ENCODE results near the gene ZNF253. TPM values are rescaled to one million over a fixed set of nuclear protein-coding genes. Genes with fewer than 3 reads are reported as not detected.

Gene ZNF253
- 2.3 and 2.7 TPM in 2 replicates for total RNA-seq

DNA sequence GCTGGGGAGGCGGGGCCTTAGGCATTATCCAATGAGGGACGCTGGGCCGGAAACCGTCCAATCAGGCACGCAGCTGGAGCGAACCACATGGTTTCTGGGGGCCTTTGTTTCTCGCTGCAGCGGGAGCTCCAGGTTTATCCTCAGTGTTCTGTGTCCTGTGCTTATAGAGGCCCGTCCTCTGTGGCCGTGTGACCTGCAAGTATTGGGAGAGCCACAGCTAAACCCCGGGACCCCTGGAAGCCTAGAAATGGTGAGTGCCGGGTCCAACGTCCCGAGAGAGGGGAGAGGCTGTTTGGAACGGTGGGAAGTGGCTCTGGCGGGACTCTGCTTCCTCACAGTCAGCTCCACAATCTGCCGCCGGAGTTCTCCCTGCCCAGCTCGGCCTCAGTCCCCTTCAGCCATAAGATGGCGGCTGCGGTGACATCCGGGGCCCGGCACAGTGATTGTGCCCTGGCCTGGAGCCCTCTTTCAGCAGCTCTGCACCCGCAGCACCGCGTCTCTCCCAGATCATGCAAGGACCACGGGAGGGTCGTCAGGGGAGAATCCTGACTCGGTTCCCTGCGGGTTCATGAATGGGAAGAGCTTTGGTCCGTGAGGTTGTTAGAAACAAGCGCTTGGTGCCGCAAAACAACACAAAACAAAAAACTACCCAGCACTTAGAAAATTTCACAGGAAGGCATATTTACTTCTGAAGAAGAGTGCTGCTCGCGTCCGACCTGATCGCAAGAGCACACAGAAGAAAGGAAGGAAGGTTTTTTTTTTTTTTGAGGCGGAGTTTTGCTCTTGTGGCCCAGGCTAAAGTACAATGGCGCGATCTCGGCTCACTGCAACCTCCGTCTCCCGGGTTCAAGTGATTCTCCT is at the start of gene ZNF253:
Gene ZNF253, plus strand, starts transcription at position 133 of the 861 bp plus-strand sequence. Its CDS starts 115 bp downstream, at position 248.

DNA sequence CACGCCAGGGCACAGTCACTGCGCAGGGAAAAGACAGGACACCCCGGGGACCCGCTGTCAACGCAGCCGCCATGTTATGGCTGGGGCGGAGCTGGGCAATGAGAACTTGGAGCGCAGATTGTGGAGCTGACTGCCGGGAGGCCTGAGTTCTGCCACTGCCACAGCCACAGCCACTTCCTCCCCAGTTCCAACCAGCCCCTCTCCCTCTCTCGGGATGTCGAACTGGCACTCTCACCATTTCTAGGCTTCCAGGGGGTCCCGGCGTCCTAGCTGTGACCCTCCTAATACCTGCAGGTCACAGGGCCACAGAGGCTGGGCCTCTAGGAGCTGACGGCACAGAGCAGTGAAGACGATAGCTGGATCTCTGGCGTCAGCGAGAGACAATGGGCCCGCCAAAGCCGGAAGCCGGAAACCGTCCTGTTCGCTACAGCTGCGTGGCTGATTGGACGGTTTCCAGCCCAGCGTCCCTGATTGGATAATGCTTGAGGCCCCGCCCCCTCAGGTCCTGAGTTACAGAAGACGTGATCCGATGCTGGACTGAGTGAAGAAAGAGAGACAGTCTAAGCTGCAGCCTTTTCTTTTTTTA is 44.2 kb upstream of the ZNF253 start, which contains the start of gene ZNF506:
Gene ZNF506, minus strand, starts transcription at position 385 of the 586 bp plus-strand sequence. Its CDS starts 147 bp downstream, at position 238.

DNA sequence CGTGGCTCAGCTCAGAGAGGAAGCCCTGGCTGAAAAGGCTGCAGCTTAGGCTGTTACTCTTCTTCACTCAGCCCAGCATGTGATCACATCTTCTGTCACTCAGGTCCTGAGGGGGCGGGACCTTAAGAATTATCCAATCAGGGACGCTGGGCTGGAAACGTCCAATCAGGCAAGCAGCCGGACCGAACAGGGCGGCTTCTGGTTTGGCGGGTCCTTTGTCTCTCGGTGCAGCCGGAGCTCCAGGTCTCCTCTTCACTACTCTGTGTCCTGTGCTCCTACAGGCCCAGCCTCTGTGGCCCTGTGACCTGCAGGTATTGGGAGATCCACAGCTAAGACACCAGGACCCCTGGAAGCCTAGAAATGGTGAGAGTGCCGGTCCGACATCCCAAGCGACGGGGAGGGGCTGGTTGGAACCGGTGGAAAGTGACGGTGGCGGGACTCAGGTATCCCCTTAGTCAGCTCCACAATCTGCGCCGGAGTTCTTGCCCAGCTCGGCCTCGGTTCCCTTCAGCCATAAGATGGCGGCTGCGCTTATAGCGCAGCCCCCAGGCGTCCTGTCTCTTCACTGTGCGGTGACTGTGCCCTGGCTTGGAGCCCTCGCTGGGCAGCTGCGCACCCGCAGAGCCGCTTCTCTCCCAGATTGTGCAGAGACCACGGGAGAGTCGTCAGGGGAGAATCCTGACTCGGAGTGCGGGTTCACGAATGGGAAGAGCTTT is 35.2 kb downstream of the ZNF253 start, which contains the start of gene ZNF93:
Gene ZNF93, plus strand, starts transcription at position 218 of the 716 bp plus-strand sequence. Its CDS starts 143 bp downstream, at position 361.

Other genes with a start within 250 kb of the ZNF253 start
- 0.35 TPM in 1 of 2 replicates, not detected in the other for gene PBX4, start 247.2 kb upstream of the ZNF253 start, total RNA-seq
- gene LPAR2, start 237.7 kb upstream of the ZNF253 start, total RNA-seq = 10.9 and 15.1 TPM in 2 replicates
- gene GMIP, start 222.2 kb upstream of the ZNF253 start, total RNA-seq = 9.7 and 14.5 TPM in 2 replicates
- gene ATP13A1, start 202.2 kb upstream of the ZNF253 start, total RNA-seq = 111 and 113 TPM in 2 replicates
- 2.7 and 5.1 TPM in 2 replicates for gene ZNF101, start 197.0 kb upstream of the ZNF253 start, total RNA-seq
- 2.2 and 3.2 TPM in 2 replicates for gene ZNF14, start 132.8 kb upstream of the ZNF253 start, total RNA-seq
- 10.8 and 12.4 TPM in 2 replicates for gene ZNF506, start 44.1 kb upstream of the ZNF253 start, total RNA-seq
- 2.2 and 3.2 TPM in 2 replicates for gene ZNF93, start 35.1 kb downstream of the ZNF253 start, total RNA-seq
- gene ZNF682, start 173.6 kb downstream of the ZNF253 start, total RNA-seq = 1.3 and 9.0 TPM in 2 replicates
- 1.1 and 4.9 TPM in 2 replicates for gene ZNF90, start 212.1 kb downstream of the ZNF253 start, total RNA-seq